H1 (cell line): ENCODE data around the gene AGPAT3. TPM values are rescaled to one million over a fixed set of nuclear protein-coding genes. Genes with fewer than 3 reads are reported as not detected.

Experiments
- CTCF ChIA-PET: fragments of 300-600 bp; sonication (Branson Sonifier 250); formaldehyde crosslinking; loops from one replicate; lab custom pipeline; 2021; ENCODE audit not compliant: partially characterized antibody; lab: Charles Lee
- POLR2A ChIA-PET: fragments of 300-600 bp; sonication (Branson Sonifier 250); formaldehyde crosslinking; loops from one replicate; lab custom pipeline; 2021; ENCODE audit warnings: inconsistent platforms; ENCODE audit not compliant: partially characterized antibody; lab: Charles Lee
- DNase-seq, 2 experiments: peaks; one replicate each; pipeline versions ENCODE4 v3.0.0 to v3.0.0-alpha.2; 2010 to 2022; ENCODE audit warnings: low spot score in 2 of 2, low read depth in 1 of 2, mixed read lengths in 1 of 2
- FAIRE-seq: peaks from 2 replicates; lab custom pipeline; 2011; peaks lifted over from hg19 to GRCh38; lab: Jason Lieb, UNC
- H2AFZ ChIP-seq: 2 replicates; pipeline ENCODE4 v1.8.1; 2012; ENCODE audit warnings: low read length, inconsistent platforms
- H2AK5ac ChIP-seq: 2 replicates; pipeline ENCODE4 v1.6.1; 2013; ENCODE audit warnings: low read depth, low read length
- H2BK120ac ChIP-seq: replicated peaks from 2 replicates; pipeline ENCODE3; 2013; ENCODE audit warnings: low read depth, low read length, inconsistent platforms
- H2BK12ac ChIP-seq: 2 replicates; pipeline ENCODE4 v1.6.1; 2013; ENCODE audit warnings: low read depth, low read length
- H2BK15ac ChIP-seq: 2 replicates; pipeline ENCODE4 v1.6.1; 2013; ENCODE audit warnings: low read length
- H2BK20ac ChIP-seq: 2 replicates; pipeline ENCODE4 v1.6.1; 2013; ENCODE audit warnings: low read length
- H2BK5ac ChIP-seq: 2 replicates; pipeline ENCODE4 v1.6.1; 2013; ENCODE audit warnings: low read depth, low read length
- H3K14ac ChIP-seq: 2 replicates; pipeline ENCODE4 v1.6.1; 2013; ENCODE audit warnings: inconsistent platforms; ENCODE audit not compliant: insufficient read length
- H3K18ac ChIP-seq: 2 replicates; pipeline ENCODE4 v1.6.1; 2013; ENCODE audit warnings: low read length; ENCODE audit errors: extremely low read depth
- H3K23ac ChIP-seq: 2 replicates; pipeline ENCODE4 v1.6.1; 2013; ENCODE audit warnings: inconsistent platforms; ENCODE audit not compliant: insufficient read length
- H3K23me2 ChIP-seq: 2 replicates; pipeline ENCODE4 v1.6.1; 2013; ENCODE audit warnings: low read depth, low read length
- H3K27ac ChIP-seq: 2 replicates; pipeline ENCODE4 v1.6.1; 2011; ENCODE audit warnings: low read depth, low read length, inconsistent platforms
- H3K27me3 ChIP-seq, 4 experiments: replicated peaks in 1 of 4; 1 replicate in 1 of 4; 2 replicates in 3 of 4; pipeline versions ENCODE4 v1.6.1 to v1.8.1; 2011 to 2013; ENCODE audit warnings: low read length in 3 of 4, mild to moderate bottlenecking in 3 of 4, inconsistent platforms in 2 of 4, mixed read lengths in 2 of 4, moderate library complexity in 1 of 4; ENCODE audit not compliant: control insufficient read depth in 3 of 4, insufficient read depth in 3 of 4; ENCODE audit errors: extremely low read depth in 1 of 4
- H3K36me3 ChIP-seq, 4 experiments: 2 replicates each; pipeline versions ENCODE4 v1.6.1 to v1.8.1; 2011 to 2013; ENCODE audit warnings: mild to moderate bottlenecking in 4 of 4, low read length in 3 of 4, moderate library complexity in 2 of 4, control low read depth in 1 of 4, inconsistent platforms in 1 of 4; ENCODE audit not compliant: insufficient read depth in 4 of 4, control insufficient read depth in 2 of 4
- H3K4ac ChIP-seq: replicated peaks from 2 replicates; pipeline ENCODE3; 2013; ENCODE audit warnings: low read length, low read depth, mixed read lengths, inconsistent platforms; ENCODE audit not compliant: insufficient read length
- H3K4me1 ChIP-seq, 4 experiments: replicated peaks in 1 of 4; 1 replicate in 1 of 4; 2 replicates in 3 of 4; pipeline versions ENCODE4 v1.6.1 to v1.8.1; 2011 to 2013; ENCODE audit warnings: low read length in 3 of 4, inconsistent platforms in 2 of 4, mixed read lengths in 1 of 4; ENCODE audit not compliant: insufficient read depth in 4 of 4, control insufficient read depth in 3 of 4
- H3K4me2 ChIP-seq, 2 experiments: 2 replicates each; pipeline versions ENCODE4 v1.6.1 to v1.8.1; 2011 to 2013; ENCODE audit warnings: low read depth in 2 of 2, low read length in 2 of 2, control low read depth in 1 of 2, inconsistent platforms in 1 of 2, mild to moderate bottlenecking in 1 of 2; ENCODE audit not compliant: insufficient read depth in 1 of 2
- H3K4me3 ChIP-seq, 4 experiments: fragments of 200-600, 300-600 bp in 1 of 4; sonication (generic), shearing (Covaris generic), sonication (Bioruptor Twin) in 1 of 4; 2 replicates each; pipeline versions ENCODE4 v1.5.1 to v1.8.1; 2011 to 2016; ENCODE audit warnings: low read length in 4 of 4, low read depth in 3 of 4, control low read depth in 2 of 4, inconsistent platforms in 2 of 4, mild to moderate bottlenecking in 2 of 4, mixed read lengths in 1 of 4, moderate library complexity in 1 of 4; ENCODE audit not compliant: insufficient read depth in 2 of 4; ENCODE audit errors: extremely low read depth in 1 of 4
- H3K56ac ChIP-seq: replicated peaks from 2 replicates; pipeline ENCODE3; 2013; ENCODE audit warnings: low read depth, mild to moderate bottlenecking, mixed read lengths, low read length, inconsistent platforms; ENCODE audit not compliant: insufficient read length
- H3K79me1 ChIP-seq: 2 replicates; pipeline ENCODE4 v1.6.1; 2013; ENCODE audit warnings: low read depth, low read length, control low read depth
- H3K79me2 ChIP-seq, 2 experiments: 2 replicates each; pipeline versions ENCODE4 v1.6.1 to v1.8.1; 2012 to 2013; ENCODE audit warnings: low read length in 2 of 2, mild to moderate bottlenecking in 2 of 2, inconsistent platforms in 1 of 2; ENCODE audit not compliant: insufficient read depth in 2 of 2, control insufficient read depth in 1 of 2
- H3K9ac ChIP-seq, 4 experiments: replicated peaks in 1 of 4; 1 replicate in 1 of 4; 2 replicates in 3 of 4; pipeline versions ENCODE4 v1.6.1 to v1.8.1; 2011 to 2013; ENCODE audit warnings: low read depth in 3 of 4, low read length in 3 of 4, control low read depth in 2 of 4, mild to moderate bottlenecking in 2 of 4, moderate library complexity in 2 of 4, inconsistent platforms in 1 of 4; ENCODE audit errors: extremely low read depth in 1 of 4
- H3K9me3 ChIP-seq, 2 experiments: 2 replicates each; pipeline versions ENCODE4 v1.6.1 to v1.8.1; 2012 to 2013; ENCODE audit warnings: mild to moderate bottlenecking in 2 of 2, moderate library complexity in 2 of 2, control low read depth in 1 of 2, inconsistent platforms in 1 of 2, low read depth in 1 of 2, low read length in 1 of 2, mixed read lengths in 1 of 2; ENCODE audit not compliant: insufficient read depth in 2 of 2
- H4K20me1 ChIP-seq, 2 experiments: replicated peaks in 1 of 2; 2 replicates each; pipeline versions ENCODE3 to v1.8.1; 2011 to 2013; ENCODE audit warnings: inconsistent platforms in 2 of 2, low read length in 2 of 2, mild to moderate bottlenecking in 1 of 2; ENCODE audit not compliant: insufficient read depth in 2 of 2, control insufficient read depth in 1 of 2
- H4K5ac ChIP-seq: 2 replicates; pipeline ENCODE4 v1.6.1; 2013; ENCODE audit warnings: low read length, low read depth, mixed read lengths, inconsistent platforms; ENCODE audit not compliant: insufficient read length
- H4K8ac ChIP-seq: 2 replicates; pipeline ENCODE4 v1.8.0; 2013; ENCODE audit warnings: mild to moderate bottlenecking, moderate library complexity, low read length, inconsistent platforms; ENCODE audit not compliant: insufficient read depth; ENCODE audit errors: extremely low read depth
- H4K91ac ChIP-seq: replicated peaks from 2 replicates; pipeline ENCODE3; 2013; ENCODE audit warnings: low read length, mixed read lengths, inconsistent platforms; ENCODE audit not compliant: insufficient read length
- CEBPB ChIP-seq: IDR thresholded peaks from 2 replicates; pipeline ENCODE4 v1.6.1; 2012; ENCODE audit warnings: low read depth, low read length
- CHD1 ChIP-seq: IDR thresholded peaks from 2 replicates; pipeline ENCODE4 v1.6.1; 2012; ENCODE audit warnings: low read depth, low read length, improper control_type of control experiment
- FOSL1 ChIP-seq: IDR thresholded peaks from 2 replicates; pipeline ENCODE4 v1.6.1; 2011; ENCODE audit warnings: mild to moderate bottlenecking, low read depth, low read length, moderate library complexity; ENCODE audit not compliant: insufficient read depth
- KDM4A ChIP-seq: IDR thresholded peaks from one replicate; pipeline ENCODE4 v1.7.1; 2012; ENCODE audit warnings: low read depth, mild to moderate bottlenecking, moderate library complexity, low read length, inconsistent platforms; ENCODE audit not compliant: severe bottlenecking
- KDM5A ChIP-seq: fragments of 200-600 bp; IDR thresholded peaks from 2 replicates; pipeline ENCODE4 v1.7.1; 2012; ENCODE audit warnings: mild to moderate bottlenecking, low read length, inconsistent platforms, mixed read lengths
- RXRA ChIP-seq: IDR thresholded peaks from 2 replicates; pipeline ENCODE4 v1.6.1; 2011; ENCODE audit warnings: low read depth, mild to moderate bottlenecking, low read length, moderate library complexity; ENCODE audit not compliant: insufficient read depth
- SP1 ChIP-seq: IDR thresholded peaks from 2 replicates; pipeline ENCODE4 v1.6.1; 2011; ENCODE audit warnings: low read depth, low read length
- TAF7 ChIP-seq: optimal IDR thresholded peaks from 2 replicates; pipeline ENCODE3; 2011; ENCODE audit warnings: low read depth, mild to moderate bottlenecking, inconsistent platforms, low read length, moderate library complexity, borderline replicate concordance
- TBP ChIP-seq: IDR thresholded peaks from 2 replicates; pipeline ENCODE4 v1.6.1; 2011; ENCODE audit warnings: low read depth, low read length, improper control_type of control experiment
- WGBS, 2 experiments: shearing (Covaris generic) in 1 of 2; methylation state at CpG; one replicate each; pipeline versions ENCODE4 v1.1.6 to v1.1.7; 2013 to 2015; ENCODE audit warnings: low lambda C conversion rate in 2 of 2, mixed read lengths in 2 of 2, inconsistent platforms in 1 of 2, low coverage in 1 of 2, missing lambda C conversion rate in 1 of 2; ENCODE audit not compliant: insufficient replicate concordance in 2 of 2, insufficient coverage in 1 of 2, insufficient read length in 1 of 2; ENCODE audit errors: extremely low coverage in 1 of 2, missing lambda C conversion rate in 1 of 2; 5-methylcytosine and 5-hydroxymethylcytosine counted together
- polyA plus RNA-seq, 7 experiments: library from polyadenylated mRNA; depleted of rRNA in 3 of 7; stranded (reverse) in 5 of 7; unstranded in 2 of 7; fragments of >200 nt in 5 of 7; fragments of 200-250 nt in 2 of 7; gene quantifications; 1 replicate in 5 of 7; 2 replicates in 1 of 7; 4 replicates in 1 of 7; pipeline versions ENCODE4 v1.2.1 to v1.2.3, GENCODE V29; 2011 to 2013; ENCODE audit warnings: missing spikeins in 2 of 7, mixed read lengths in 2 of 7
- total RNA-seq: library from RNA; stranded (reverse); fragmentation: NEBNext Ultra II Directional; extraction: Animal tissue kit (Norgen Biotek cat#: 25700); gene quantifications from 2 replicates; pipeline ENCODE4 v1.2.1, GENCODE V29; 2021

The AGPAT3 gene
- total and polyA plus RNA-seq, 2 of the 8 experiments (the other 6 are each of a cell fraction or from before 2014, with no cell fraction given), result 5.8 to 7.3 TPM

DNA sequence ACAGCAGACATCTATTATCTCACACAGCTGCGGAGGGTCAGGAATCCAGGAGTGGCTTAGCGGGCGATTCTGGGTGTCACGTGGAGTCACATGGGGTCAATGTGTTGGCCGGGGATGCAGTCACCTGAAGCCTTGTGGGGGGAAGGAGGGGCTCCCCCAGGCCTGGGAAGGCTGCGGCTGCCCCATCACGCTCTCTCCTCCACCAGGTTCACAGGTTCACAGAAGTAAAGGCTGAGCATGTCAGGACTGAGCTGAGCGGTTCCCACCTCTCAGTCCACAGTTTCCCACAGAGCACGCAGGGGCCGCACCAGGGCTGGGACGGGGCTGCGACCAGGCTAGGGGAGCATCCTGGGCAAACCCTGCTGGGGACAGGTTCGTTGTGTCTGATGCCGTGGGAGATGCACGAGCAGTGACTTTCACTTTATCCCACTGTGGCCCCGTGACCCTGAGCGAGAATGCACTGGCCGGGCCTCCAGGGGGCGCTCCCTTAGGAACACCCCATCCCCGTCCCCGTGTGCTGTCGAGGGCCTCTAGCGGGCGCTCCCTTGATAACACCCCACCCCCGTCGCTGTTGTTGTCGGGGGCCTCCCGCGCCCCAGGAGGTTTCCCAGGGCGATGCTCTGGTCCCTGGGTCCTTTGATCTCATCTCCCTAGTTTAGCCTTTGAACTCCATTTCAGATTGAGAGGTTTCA lies 73.9 kb downstream of the AGPAT3 start:
- Histone ChIP-seq H3K79me2 (no peaks in the 10 kb centered on the region), H3K4me2 (peak overlapping the region in 1 of 2 experiments; percentile 57; a peak in 3 of 4 replicates), H4K20me1 (peaks cover 0 to 1% of the 10 kb centered on the region in 2 experiments), H3K27me3 (no peaks in the 10 kb centered on the region; a peak in 1 of 7 replicates), H3K36me3 (no peaks in the 10 kb centered on the region), H2BK5ac (peak overlapping the region; percentile 19; the same call in 1 of the 2 replicates), H3K4me1 (peaks cover 0 to 2% (median 0%) of the 10 kb centered on the region in 4 experiments; a peak in 2 of 7 replicates), H3K4ac (no peak overlapping the region), H2AFZ (peak overlapping the region; percentile 51; the same call in 1 of the 2 replicates), H3K4me3 (0 out of 8 replicates have a peak overlapping the region, but pooled peaks of 1 of the 4 experiments have one; percentile 21), H2AK5ac (no peak overlapping the region), H3K9ac (no peak overlapping the region), H2BK120ac (no peak overlapping the region), H4K5ac (no peak overlapping the region), H4K91ac (no peak overlapping the region), H2BK15ac (no peak overlapping the region), H3K56ac (no peak overlapping the region), H3K9me3 (no peaks in the 10 kb centered on the region), H3K23ac (no peak overlapping the region), H4K8ac (peak overlapping the region; percentile 82), H2BK20ac (no peak overlapping the region), H3K18ac (peak overlapping the region; percentile 42; the same call in 1 of the 2 replicates), H2BK12ac (no peak overlapping the region), H3K23me2 (no peaks in the 10 kb centered on the region; the same call in 1 of the 2 replicates), H3K79me1 (no peaks in the 10 kb centered on the region; the same call in 1 of the 2 replicates), H3K14ac (no peak overlapping the region), H3K27ac (no peak overlapping the region)
- CTCF ChIA-PET, result interaction anchor here (0.6 to 10.4 kb wide), 41 partner anchors 8 to 470 kb away, joined by 3 to 188 read pairs (median 5); no protein-coding TSS in a partner anchor
- POLR2A ChIA-PET, result no interaction called here
- FAIRE-seq (peak; percentile 13), DNase-seq (peak; percentile 49 to 96)
- WGBS, 2 experiments, result 25% methylated on average over 29 of the region's 30 CpGs; no CpG with 5 or more reads in 1 of the 2 experiments
- TF ChIP-seq SP1, result peak; percentile 65; the same call in 1 of the 2 replicates
- TF ChIP-seq KDM5A, result no peak
- TF ChIP-seq KDM4A, result no peak
- no peak for TF ChIP-seq FOSL1
- TF ChIP-seq CHD1, result no peak
- TF ChIP-seq TAF7, result peak; percentile 54
- TF ChIP-seq RXRA, result no peak
- no peak for TF ChIP-seq CEBPB
- no peak for TF ChIP-seq TBP
